ENCODE measurements around the gene CDC25C. TPM values are rescaled to one million over a fixed set of nuclear protein-coding genes. Genes with fewer than 3 reads are reported as not detected.

The CDC25C gene
- total and polyA plus RNA-seq, 4 donors: 0.49 to 6.9 (median 0.59) TPM; not detected in 1

DNA sequence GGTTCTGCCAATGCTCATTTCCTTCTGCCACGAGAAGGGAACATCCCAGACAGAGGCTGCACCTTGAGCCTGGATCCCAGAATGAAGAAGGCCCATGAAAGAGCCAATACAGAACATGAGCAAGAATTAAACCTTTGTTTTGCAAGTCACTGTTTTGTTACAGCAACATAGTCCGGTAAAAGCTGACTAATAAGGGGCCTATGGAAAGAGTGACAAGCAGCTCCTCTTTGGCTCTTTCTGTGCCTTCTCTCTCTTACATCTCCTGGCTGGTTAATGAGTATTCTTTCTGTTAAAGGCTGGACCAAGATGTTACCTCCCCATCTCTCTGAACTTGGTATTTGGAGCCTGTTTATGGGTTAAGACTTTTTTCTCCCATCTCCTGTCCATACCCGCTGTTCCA is 68.0 kb downstream of the CDC25C start (continued):
- TF ChIP-seq, protein P1, sequence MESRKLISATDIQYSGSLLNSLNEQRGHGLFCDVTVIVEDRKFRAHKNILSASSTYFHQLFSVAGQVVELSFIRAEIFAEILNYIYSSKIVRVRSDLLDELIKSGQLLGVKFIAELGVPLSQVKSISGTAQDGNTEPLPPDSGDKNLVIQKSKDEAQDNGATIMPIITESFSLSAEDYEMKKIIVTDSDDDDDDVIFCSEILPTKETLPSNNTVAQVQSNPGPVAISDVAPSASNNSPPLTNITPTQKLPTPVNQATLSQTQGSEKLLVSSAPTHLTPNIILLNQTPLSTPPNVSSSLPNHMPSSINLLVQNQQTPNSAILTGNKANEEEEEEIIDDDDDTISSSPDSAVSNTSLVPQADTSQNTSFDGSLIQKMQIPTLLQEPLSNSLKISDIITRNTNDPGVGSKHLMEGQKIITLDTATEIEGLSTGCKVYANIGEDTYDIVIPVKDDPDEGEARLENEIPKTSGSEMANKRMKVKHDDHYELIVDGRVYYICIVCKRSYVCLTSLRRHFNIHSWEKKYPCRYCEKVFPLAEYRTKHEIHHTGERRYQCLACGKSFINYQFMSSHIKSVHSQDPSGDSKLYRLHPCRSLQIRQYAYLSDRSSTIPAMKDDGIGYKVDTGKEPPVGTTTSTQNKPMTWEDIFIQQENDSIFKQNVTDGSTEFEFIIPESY (IDR thresholded peaks at IDR 0.05): no peak
- no peak for TF ChIP-seq FOXA1 (IDR thresholded peaks at IDR 0.05)
- TF ChIP-seq HNF4G (IDR thresholded peaks at IDR 0.05): no peak

DNA sequence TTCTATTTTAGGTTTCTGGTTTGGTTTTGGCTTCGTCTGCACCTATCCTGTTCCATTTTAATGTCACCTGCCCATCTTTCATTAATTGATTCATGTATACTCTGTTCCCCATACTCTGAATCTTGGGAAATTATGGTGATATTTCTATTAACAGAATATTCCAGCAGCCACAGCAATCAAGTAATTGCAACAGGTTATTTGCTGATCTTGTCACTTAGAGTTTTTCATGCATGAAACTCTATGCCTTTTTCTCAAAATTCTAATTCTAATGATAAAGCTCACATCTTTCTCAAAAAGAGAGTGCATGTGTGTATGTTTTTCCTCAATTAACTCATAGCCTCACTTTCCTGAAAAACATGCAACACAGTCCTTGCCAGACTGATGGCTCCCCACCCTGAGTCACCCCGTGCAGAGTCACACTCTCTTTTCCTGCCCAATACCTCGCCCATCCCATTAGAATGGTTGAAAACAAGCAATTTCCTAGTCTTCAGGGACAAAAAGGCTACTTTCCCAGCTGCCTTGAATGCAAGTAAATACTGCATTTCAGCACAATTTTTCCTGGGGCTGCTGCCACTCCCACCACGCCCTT is 72.8 kb downstream of the CDC25C start:
- TF ChIP-seq JUND (IDR thresholded peaks at IDR 0.05) (no peak), EGR1 (IDR thresholded peaks at IDR 0.05; ENCODE audit: low read depth in 2 of 2) (no peak), HNF4G (IDR thresholded peaks at IDR 0.05) (no peak), FOXA2 (IDR thresholded peaks at IDR 0.05) (no peak), YY1 (IDR thresholded peaks at IDR 0.05) (no peak), RAD21 (IDR thresholded peaks at IDR 0.05) (no peak), FOXA1 (IDR thresholded peaks at IDR 0.05) (no peak), TAF1 (conservative IDR thresholded peaks at IDR 0.05) (no peak)
- TF ChIP-seq, protein P2, sequence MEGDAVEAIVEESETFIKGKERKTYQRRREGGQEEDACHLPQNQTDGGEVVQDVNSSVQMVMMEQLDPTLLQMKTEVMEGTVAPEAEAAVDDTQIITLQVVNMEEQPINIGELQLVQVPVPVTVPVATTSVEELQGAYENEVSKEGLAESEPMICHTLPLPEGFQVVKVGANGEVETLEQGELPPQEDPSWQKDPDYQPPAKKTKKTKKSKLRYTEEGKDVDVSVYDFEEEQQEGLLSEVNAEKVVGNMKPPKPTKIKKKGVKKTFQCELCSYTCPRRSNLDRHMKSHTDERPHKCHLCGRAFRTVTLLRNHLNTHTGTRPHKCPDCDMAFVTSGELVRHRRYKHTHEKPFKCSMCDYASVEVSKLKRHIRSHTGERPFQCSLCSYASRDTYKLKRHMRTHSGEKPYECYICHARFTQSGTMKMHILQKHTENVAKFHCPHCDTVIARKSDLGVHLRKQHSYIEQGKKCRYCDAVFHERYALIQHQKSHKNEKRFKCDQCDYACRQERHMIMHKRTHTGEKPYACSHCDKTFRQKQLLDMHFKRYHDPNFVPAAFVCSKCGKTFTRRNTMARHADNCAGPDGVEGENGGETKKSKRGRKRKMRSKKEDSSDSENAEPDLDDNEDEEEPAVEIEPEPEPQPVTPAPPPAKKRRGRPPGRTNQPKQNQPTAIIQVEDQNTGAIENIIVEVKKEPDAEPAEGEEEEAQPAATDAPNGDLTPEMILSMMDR (IDR thresholded peaks at IDR 0.05; ENCODE audit: low read depth, low read length, missing input control): no peak
- TF ChIP-seq, protein P3, sequence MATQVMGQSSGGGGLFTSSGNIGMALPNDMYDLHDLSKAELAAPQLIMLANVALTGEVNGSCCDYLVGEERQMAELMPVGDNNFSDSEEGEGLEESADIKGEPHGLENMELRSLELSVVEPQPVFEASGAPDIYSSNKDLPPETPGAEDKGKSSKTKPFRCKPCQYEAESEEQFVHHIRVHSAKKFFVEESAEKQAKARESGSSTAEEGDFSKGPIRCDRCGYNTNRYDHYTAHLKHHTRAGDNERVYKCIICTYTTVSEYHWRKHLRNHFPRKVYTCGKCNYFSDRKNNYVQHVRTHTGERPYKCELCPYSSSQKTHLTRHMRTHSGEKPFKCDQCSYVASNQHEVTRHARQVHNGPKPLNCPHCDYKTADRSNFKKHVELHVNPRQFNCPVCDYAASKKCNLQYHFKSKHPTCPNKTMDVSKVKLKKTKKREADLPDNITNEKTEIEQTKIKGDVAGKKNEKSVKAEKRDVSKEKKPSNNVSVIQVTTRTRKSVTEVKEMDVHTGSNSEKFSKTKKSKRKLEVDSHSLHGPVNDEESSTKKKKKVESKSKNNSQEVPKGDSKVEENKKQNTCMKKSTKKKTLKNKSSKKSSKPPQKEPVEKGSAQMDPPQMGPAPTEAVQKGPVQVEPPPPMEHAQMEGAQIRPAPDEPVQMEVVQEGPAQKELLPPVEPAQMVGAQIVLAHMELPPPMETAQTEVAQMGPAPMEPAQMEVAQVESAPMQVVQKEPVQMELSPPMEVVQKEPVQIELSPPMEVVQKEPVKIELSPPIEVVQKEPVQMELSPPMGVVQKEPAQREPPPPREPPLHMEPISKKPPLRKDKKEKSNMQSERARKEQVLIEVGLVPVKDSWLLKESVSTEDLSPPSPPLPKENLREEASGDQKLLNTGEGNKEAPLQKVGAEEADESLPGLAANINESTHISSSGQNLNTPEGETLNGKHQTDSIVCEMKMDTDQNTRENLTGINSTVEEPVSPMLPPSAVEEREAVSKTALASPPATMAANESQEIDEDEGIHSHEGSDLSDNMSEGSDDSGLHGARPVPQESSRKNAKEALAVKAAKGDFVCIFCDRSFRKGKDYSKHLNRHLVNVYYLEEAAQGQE (IDR thresholded peaks at IDR 0.05): no peak
- TF ChIP-seq, protein P4, sequence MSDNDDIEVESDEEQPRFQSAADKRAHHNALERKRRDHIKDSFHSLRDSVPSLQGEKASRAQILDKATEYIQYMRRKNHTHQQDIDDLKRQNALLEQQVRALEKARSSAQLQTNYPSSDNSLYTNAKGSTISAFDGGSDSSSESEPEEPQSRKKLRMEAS (IDR thresholded peaks at IDR 0.05): no peak
- H3K4me3 ChIP-seq (ENCODE audit: low read depth in 1 of 3, low read length in 3 of 3): no peak overlapping the region
- H3K4me1 ChIP-seq (ENCODE audit: control insufficient read depth in 4 of 4, insufficient read depth in 4 of 4, low read length in 3 of 4): no peaks in the 10 kb centered on the region
- 87% methylated on average over 4 of the region's 4 CpGs for WGBS
- no peak overlapping the region for H3K9ac ChIP-seq (ENCODE audit: low read depth in 1 of 2, low read length in 2 of 2)
- H3K27ac ChIP-seq (ENCODE audit: low read depth in 1 of 2, low read length in 2 of 2): no peak overlapping the region
- no peaks in the 10 kb centered on the region for H3K36me3 ChIP-seq (ENCODE audit: control insufficient read depth in 4 of 4, insufficient read depth in 3 of 4, low read depth in 1 of 4, low read length in 3 of 4)
- DNase-seq (ENCODE audit: low spot score): no peak
- H3K27me3 ChIP-seq (ENCODE audit: control insufficient read depth in 4 of 4, insufficient read depth in 4 of 4, low read length in 3 of 4): no peaks in the 10 kb centered on the region
- no peaks in the 10 kb centered on the region for H3K9me3 ChIP-seq (ENCODE audit: control insufficient read depth in 4 of 4, low read length in 3 of 4)

DNA sequence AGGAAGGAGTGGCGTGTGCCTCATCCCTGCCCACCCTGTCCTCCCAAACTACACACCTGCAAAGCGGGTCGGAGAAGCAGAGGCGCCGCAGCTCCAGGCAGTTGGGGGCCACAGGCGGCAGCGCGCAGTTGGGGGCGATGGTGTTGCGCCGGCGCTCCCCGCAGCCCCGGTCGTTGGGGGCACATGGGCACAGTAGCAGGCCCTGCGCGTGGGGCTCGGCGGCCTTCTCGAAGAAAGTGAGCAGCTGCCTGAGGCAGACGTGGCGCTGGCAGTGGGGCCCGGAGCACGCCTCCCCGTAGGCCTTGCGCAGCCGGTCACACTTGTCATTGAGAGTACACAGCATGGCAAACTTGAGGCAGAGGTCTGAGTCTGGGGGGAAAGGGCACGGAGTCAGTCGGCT is 74.0 kb downstream of the CDC25C start:
- 84% methylated on average over 29 of the region's 29 CpGs for WGBS
- Histone ChIP-seq H3K4me3 (ENCODE audit: low read depth in 1 of 3, low read length in 3 of 3) (no peak overlapping the region), H3K9ac (ENCODE audit: low read depth in 1 of 2, low read length in 2 of 2) (no peak overlapping the region), H3K4me1 (ENCODE audit: control insufficient read depth in 4 of 4, insufficient read depth in 4 of 4, low read length in 3 of 4) (no peaks in the 10 kb centered on the region), H3K36me3 (ENCODE audit: control insufficient read depth in 4 of 4, insufficient read depth in 3 of 4, low read depth in 1 of 4, low read length in 3 of 4) (no peaks in the 10 kb centered on the region), H3K27me3 (ENCODE audit: control insufficient read depth in 4 of 4, insufficient read depth in 4 of 4, low read length in 3 of 4) (no peaks in the 10 kb centered on the region), H3K27ac (ENCODE audit: low read depth in 1 of 2, low read length in 2 of 2) (no peak overlapping the region), H3K9me3 (ENCODE audit: control insufficient read depth in 4 of 4, low read length in 3 of 4) (no peaks in the 10 kb centered on the region)
- no peak for DNase-seq (ENCODE audit: low spot score)
- TF ChIP-seq SP1 (IDR thresholded peaks at IDR 0.05) (no peak), FOXA2 (IDR thresholded peaks at IDR 0.05) (no peak), NR2F2 (IDR thresholded peaks at IDR 0.05) (no peak), JUND (IDR thresholded peaks at IDR 0.05) (no peak), FOXA1 (IDR thresholded peaks at IDR 0.05) (no peak), RAD21 (IDR thresholded peaks at IDR 0.05) (no peak), HNF4A (conservative IDR thresholded peaks at IDR 0.05) (no peak), YY1 (IDR thresholded peaks at IDR 0.05) (no peak), TAF1 (conservative IDR thresholded peaks at IDR 0.05) (no peak)
- TF ChIP-seq, protein P1 (IDR thresholded peaks at IDR 0.05): no peak
- TF ChIP-seq, protein P3 (IDR thresholded peaks at IDR 0.05): no peak
- TF ChIP-seq, protein P4 (IDR thresholded peaks at IDR 0.05): no peak

All from liver (tissue), 9 donors.